Neural progenitor cell (in vitro differentiated cells): ENCODE results near the gene HPCA. TPM values are rescaled to one million over a fixed set of nuclear protein-coding genes. Genes with fewer than 3 reads are reported as not detected.

Experiments
- DNase-seq: peaks from one replicate; pipeline ENCODE4 v3.0.0-alpha.2; 2016; ENCODE audit warnings: low spot score
- H2AFZ ChIP-seq: fragments of 200-600 bp; sonication (generic); replicated peaks from 2 replicates; pipeline ENCODE4 v1.6.1; 2016; ENCODE audit warnings: antibody characterized with exemption
- H3F3A ChIP-seq: fragments of 200-600 bp; sonication (generic); 2 replicates; pipeline ENCODE4 v1.6.1; 2016; ENCODE audit warnings: antibody characterized with exemption, low read depth
- H3K27ac ChIP-seq: fragments of 200-600 bp; sonication (generic); 2 replicates; pipeline ENCODE4 v1.5.1; 2016; ENCODE audit warnings: mild to moderate bottlenecking
- H3K27me3 ChIP-seq: fragments of 200-600 bp; sonication (generic); 2 replicates; pipeline ENCODE4 v1.6.1; 2016; ENCODE audit warnings: mild to moderate bottlenecking, moderate library complexity
- H3K36me3 ChIP-seq: fragments of 200-600 bp; sonication (generic); 2 replicates; pipeline ENCODE4 v1.5.1; 2016
- H3K4me1 ChIP-seq: fragments of 200-600 bp; sonication (generic); 2 replicates; pipeline ENCODE4 v1.6.1; 2016; ENCODE audit warnings: mixed run types
- H3K4me2 ChIP-seq: fragments of 200-600 bp; sonication (generic); 2 replicates; pipeline ENCODE4 v1.6.1; 2016
- H3K4me3 ChIP-seq: fragments of 200-600 bp; sonication (generic); 2 replicates; pipeline ENCODE4 v1.5.1; 2016
- H3K79me2 ChIP-seq: fragments of 200-600 bp; sonication (generic); 2 replicates; pipeline ENCODE4 v1.6.1; 2016; ENCODE audit warnings: low read depth
- H3K9ac ChIP-seq: fragments of 200-600 bp; sonication (generic); 2 replicates; pipeline ENCODE4 v1.6.1; 2016
- H3K9me3 ChIP-seq: fragments of 200-600 bp; sonication (generic); 2 replicates; pipeline ENCODE4 v1.5.1; 2016; ENCODE audit warnings: low read depth
- H4K20me1 ChIP-seq: fragments of 200-600 bp; sonication (generic); 2 replicates; pipeline ENCODE4 v1.6.1; 2016; ENCODE audit warnings: low read depth
- H3K27ac Mint-ChIP-seq: 3 replicates; pipeline ENCODE4 v1.8.0; 2021; ENCODE audit warnings: mixed read lengths
- H3K27me3 Mint-ChIP-seq: 2 replicates; pipeline ENCODE4 v1.8.0; 2022; ENCODE audit warnings: low read depth, mild to moderate bottlenecking, inconsistent platforms, moderate library complexity, mixed read lengths; ENCODE audit not compliant: insufficient read depth
- H3K36me3 Mint-ChIP-seq: 3 replicates; pipeline ENCODE4 v1.8.0; 2021; ENCODE audit warnings: mixed read lengths
- H3K4me1 Mint-ChIP-seq: 3 replicates; pipeline ENCODE4 v1.8.0; 2021; ENCODE audit warnings: mixed read lengths
- H3K4me3 Mint-ChIP-seq: 3 replicates; pipeline ENCODE4 v1.8.0; 2021; ENCODE audit warnings: mild to moderate bottlenecking, moderate library complexity, mixed read lengths
- H3K9me3 Mint-ChIP-seq: 3 replicates; pipeline ENCODE4 v1.8.0; 2020; ENCODE audit warnings: mixed read lengths
- EZH2 ChIP-seq: fragments of 200-600 bp; sonication (generic); IDR thresholded peaks from 2 replicates; pipeline ENCODE4 v1.6.1; 2017; ENCODE audit warnings: antibody characterized with exemption, mild to moderate bottlenecking, moderate library complexity
- EZH2phosphoT487 ChIP-seq: fragments of 200-600 bp; sonication (generic); IDR thresholded peaks from 2 replicates; pipeline ENCODE4 v1.6.1; 2017; ENCODE audit warnings: antibody characterized with exemption
- total RNA-seq: library from RNA; depleted of rRNA; stranded (reverse); fragments of >200 nt; gene quantifications from 2 replicates; pipeline ENCODE4 v1.2.3, GENCODE V29; 2015; ENCODE audit warnings: low replicate concordance
- TF ChIP-seq, protein P1 (sequence below): fragments of 200-600 bp; sonication (generic); IDR thresholded peaks from 2 replicates; pipeline ENCODE4 v1.5.1; 2017; ENCODE audit warnings: antibody characterized with exemption, mild to moderate bottlenecking

Gene HPCA
- total RNA-seq, 1 donor from 2014 or later: not detected

DNA sequence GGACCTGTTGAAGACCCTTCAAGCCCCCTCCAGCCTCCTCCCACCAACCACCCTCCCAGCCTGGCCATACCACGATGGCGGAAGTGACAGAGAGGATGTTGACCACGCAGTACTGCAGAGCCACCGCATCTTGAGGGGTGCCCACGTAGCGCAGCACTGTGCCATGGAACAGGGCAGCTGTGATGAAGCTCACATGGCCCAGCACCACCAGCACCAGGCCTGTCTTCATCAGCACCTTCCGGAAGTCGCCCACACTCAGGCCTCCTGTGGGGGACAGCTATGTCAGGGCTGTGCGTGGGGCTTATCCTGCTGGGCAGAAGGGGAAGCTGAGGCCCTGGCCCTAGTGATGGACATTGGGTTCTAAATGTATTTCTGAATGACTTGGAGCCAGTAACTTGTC lies 11.8 kb downstream of the HPCA start:
- H3K36me3 Mint-ChIP-seq: no peaks in the 10 kb centered on the region
- H2AFZ ChIP-seq: no peak overlapping the region
- H3K27ac ChIP-seq: no peak overlapping the region
- H3K9me3 Mint-ChIP-seq: peaks cover 2% of the 10 kb centered on the region
- H3K4me1 Mint-ChIP-seq: peaks cover 13% of the 10 kb centered on the region
- H3K4me2 ChIP-seq: no peak overlapping the region
- H3K4me3 ChIP-seq: no peak overlapping the region
- no peaks in the 10 kb centered on the region for H3K9me3 ChIP-seq
- no peak overlapping the region for H3K9ac ChIP-seq
- no peak for DNase-seq
- peaks cover 26% of the 10 kb centered on the region for H3F3A ChIP-seq
- no peaks in the 10 kb centered on the region for H3K36me3 ChIP-seq
- H4K20me1 ChIP-seq: peaks cover 5% of the 10 kb centered on the region
- H3K79me2 ChIP-seq: no peaks in the 10 kb centered on the region
- no peak overlapping the region for H3K4me3 Mint-ChIP-seq
- H3K27me3 Mint-ChIP-seq: peaks cover 42% of the 10 kb centered on the region
- H3K27me3 ChIP-seq: peaks cover 51% of the 10 kb centered on the region
- H3K27ac Mint-ChIP-seq: no peak overlapping the region
- TF ChIP-seq EZH2: no peak
- no peak for TF ChIP-seq EZH2phosphoT487
- TF ChIP-seq, protein P1, sequence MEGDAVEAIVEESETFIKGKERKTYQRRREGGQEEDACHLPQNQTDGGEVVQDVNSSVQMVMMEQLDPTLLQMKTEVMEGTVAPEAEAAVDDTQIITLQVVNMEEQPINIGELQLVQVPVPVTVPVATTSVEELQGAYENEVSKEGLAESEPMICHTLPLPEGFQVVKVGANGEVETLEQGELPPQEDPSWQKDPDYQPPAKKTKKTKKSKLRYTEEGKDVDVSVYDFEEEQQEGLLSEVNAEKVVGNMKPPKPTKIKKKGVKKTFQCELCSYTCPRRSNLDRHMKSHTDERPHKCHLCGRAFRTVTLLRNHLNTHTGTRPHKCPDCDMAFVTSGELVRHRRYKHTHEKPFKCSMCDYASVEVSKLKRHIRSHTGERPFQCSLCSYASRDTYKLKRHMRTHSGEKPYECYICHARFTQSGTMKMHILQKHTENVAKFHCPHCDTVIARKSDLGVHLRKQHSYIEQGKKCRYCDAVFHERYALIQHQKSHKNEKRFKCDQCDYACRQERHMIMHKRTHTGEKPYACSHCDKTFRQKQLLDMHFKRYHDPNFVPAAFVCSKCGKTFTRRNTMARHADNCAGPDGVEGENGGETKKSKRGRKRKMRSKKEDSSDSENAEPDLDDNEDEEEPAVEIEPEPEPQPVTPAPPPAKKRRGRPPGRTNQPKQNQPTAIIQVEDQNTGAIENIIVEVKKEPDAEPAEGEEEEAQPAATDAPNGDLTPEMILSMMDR: no peak
- H3K4me1 ChIP-seq: peaks cover 21% of the 10 kb centered on the region

DNA sequence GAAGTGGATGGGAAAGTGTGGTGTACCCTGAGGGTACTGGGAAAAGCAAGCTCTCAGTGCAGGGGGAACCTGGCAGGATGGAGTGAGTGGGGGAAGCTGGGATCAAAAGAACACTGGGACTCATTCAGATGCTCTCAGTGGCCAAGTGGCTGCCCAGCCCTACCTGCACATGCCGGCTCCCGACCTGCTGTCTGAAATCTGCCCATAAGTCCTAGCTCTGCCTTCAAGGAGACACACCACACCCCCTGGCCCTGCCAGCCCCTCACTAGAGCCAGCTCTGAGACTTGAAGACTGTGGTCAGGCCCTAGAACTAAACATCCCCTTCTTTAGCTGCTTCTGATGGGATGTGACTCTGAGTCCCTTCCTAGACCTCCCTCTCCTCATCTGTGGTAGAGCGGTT lies 12.7 kb downstream of the HPCA start:
- Histone ChIP-seq H3K9me3 (no peaks in the 10 kb centered on the region), H2AFZ (no peak overlapping the region), H3K27ac (no peak overlapping the region), H3K79me2 (no peaks in the 10 kb centered on the region), H3K4me1 (peaks cover 17% of the 10 kb centered on the region), H3K27me3 (peaks cover 53% of the 10 kb centered on the region), H4K20me1 (peaks cover 5% of the 10 kb centered on the region), H3K4me2 (no peak overlapping the region), H3F3A (peaks cover 19% of the 10 kb centered on the region), H3K9ac (no peak overlapping the region), H3K36me3 (no peaks in the 10 kb centered on the region), H3K4me3 (no peak overlapping the region)
- peaks cover 42% of the 10 kb centered on the region for H3K27me3 Mint-ChIP-seq
- peak overlapping the region; percentile 41 for H3K4me3 Mint-ChIP-seq
- TF ChIP-seq EZH2 (no peak), EZH2phosphoT487 (no peak)
- TF ChIP-seq, protein P1: no peak
- no peaks in the 10 kb centered on the region for H3K36me3 Mint-ChIP-seq
- H3K4me1 Mint-ChIP-seq: peaks cover 9% of the 10 kb centered on the region
- H3K27ac Mint-ChIP-seq: no peak overlapping the region
- peaks cover 2% of the 10 kb centered on the region for H3K9me3 Mint-ChIP-seq
- no peak for DNase-seq

DNA sequence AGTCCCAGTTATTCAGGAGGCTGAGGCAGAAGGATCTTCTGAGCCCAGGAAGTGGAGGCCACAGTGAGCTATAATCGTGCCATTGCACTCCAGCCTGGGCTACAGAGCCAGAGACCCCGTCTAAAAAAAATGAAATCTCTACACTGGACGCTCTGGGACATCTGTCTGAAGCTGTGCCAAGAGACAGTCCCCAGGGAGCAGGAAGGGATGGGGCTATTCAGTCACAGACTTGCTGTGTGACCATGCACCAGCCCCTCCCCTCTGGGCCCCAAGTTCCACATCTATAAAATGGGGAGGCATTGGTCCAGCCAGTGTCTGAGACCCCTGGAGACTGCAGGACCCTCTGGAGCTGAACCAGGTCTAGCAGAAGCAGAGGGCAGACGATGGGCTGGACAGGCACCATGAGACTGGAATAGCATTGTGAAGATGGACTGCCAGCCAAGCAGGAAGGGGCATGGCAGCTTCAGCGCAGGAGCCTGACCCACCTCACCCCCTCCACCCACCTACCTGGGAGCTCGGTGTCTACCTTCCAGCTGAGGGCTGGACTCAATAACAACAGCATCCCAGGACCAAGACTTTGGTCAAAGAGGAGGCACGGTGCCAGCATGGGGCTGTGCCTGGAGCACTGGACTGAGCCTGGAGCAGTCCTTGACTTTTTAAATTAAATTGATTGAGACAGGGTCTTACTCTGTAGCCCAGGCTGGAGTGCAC lies 13.4 kb downstream of the HPCA start:
- Histone ChIP-seq H4K20me1 (peaks cover 5% of the 10 kb centered on the region), H2AFZ (no peak overlapping the region), H3F3A (peaks cover 15% of the 10 kb centered on the region), H3K27me3 (peaks cover 53% of the 10 kb centered on the region), H3K4me1 (peaks cover 10% of the 10 kb centered on the region), H3K79me2 (no peaks in the 10 kb centered on the region), H3K27ac (no peak overlapping the region), H3K4me2 (no peak overlapping the region), H3K4me3 (no peak overlapping the region), H3K9me3 (no peaks in the 10 kb centered on the region), H3K36me3 (no peaks in the 10 kb centered on the region), H3K9ac (no peak overlapping the region)
- no peak for DNase-seq
- H3K4me3 Mint-ChIP-seq: peak overlapping the region; percentile 78
- peaks cover 45% of the 10 kb centered on the region for H3K27me3 Mint-ChIP-seq
- H3K9me3 Mint-ChIP-seq: peaks cover 2% of the 10 kb centered on the region
- H3K36me3 Mint-ChIP-seq: no peaks in the 10 kb centered on the region
- peaks cover 9% of the 10 kb centered on the region for H3K4me1 Mint-ChIP-seq
- H3K27ac Mint-ChIP-seq: no peak overlapping the region
- TF ChIP-seq, protein P1: no peak
- TF ChIP-seq EZH2phosphoT487: no peak
- no peak for TF ChIP-seq EZH2
